Stimulated activated CD8-positive, alpha-beta memory T cell treated with anti-CD3 and anti-CD28 coated beads, Interleukin-7, amount 100 ng/mL, for 48 hours (primary cell): ENCODE data around the gene INAFM2.

ENCODE experiments used
- DNase-seq, 2 donors: peaks; one replicate each; pipeline ENCODE4 v3.0.0-alpha.2; 2020; ENCODE audit warnings: low read depth in 1 of 2; ENCODE audit errors: extremely low read depth in 1 of 2

Gene INAFM2

GRCh38 chr15:40323239-40323952 is at the start of gene INAFM2:
INAFM2 (plus strand) TSS chr15:40323692; CDS start chr15:40324056, 364 bp downstream.
- DNase-seq = peak; percentile 85 to 87

GRCh38 chr15:40274350-40275274 is 48.9 kb upstream of the INAFM2 start:
- DNase-seq = peak; percentile 66 to 72

DNA sequence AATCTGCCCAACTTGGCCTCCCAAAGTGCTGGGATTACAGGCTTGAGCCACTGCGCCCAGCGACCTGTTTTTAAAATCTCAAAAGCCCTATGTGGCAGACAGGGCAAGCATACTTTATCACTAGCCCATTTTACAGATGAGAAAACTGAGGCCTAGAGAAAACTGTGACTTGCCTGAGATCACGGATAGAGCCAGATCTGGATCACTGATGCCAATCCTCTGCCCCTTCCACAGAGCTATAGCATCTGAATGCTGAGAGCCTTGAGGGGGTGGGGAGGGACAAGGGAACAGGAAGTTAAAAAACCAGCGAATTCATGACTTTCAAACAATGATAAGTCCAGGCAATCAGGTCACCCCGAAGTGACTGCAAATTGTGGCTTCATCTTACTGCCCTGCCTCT is 48.0 kb upstream of the INAFM2 start:
- no peak for DNase-seq

DNA sequence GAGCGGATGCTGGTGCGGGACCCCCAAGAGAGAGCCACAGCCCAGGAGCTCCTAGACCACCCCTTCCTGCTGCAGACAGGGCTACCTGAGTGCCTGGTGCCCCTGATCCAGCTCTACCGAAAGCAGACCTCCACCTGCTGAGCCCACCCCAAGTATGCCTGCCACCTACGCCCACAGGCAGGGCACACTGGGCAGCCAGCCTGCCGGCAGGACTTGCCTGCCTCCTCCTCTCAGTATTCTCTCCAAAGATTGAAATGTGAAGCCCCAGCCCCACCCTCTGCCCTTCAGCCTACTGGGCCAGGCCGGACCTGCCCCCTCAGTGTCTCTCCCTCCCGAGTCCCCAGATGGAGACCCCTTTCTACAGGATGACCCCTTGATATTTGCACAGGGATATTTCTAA is 47.5 kb upstream of the INAFM2 start:
- no peak for DNase-seq

- DNase-seq = no peak
Observed at GRCh38 chr15:40276927-40277326, 46.6 kb upstream of the INAFM2 start.

GRCh38 chr15:40277471-40277870 is 46.0 kb upstream of the INAFM2 start:
- DNase-seq = no peak

DNA sequence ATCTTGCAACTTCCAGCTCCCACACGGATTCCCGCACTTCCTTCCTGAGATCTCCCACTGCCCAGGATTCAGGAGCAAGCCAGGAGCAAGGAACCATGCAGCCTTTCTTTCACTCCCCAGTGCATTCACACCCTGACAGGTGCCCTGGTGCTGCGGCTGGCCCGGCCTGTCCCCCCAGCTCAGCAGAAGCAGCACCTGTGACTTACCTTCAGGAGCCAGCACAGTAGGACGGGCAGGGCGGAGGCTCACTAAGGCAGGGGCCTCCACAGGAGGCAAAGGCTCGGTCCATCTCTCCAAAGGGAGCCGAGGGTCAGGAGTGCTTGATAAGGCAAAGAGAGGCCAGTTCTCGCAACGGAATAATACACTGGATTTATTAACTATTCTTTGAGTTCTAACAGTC is 45.5 kb upstream of the INAFM2 start:
- no peak for DNase-seq

DNA sequence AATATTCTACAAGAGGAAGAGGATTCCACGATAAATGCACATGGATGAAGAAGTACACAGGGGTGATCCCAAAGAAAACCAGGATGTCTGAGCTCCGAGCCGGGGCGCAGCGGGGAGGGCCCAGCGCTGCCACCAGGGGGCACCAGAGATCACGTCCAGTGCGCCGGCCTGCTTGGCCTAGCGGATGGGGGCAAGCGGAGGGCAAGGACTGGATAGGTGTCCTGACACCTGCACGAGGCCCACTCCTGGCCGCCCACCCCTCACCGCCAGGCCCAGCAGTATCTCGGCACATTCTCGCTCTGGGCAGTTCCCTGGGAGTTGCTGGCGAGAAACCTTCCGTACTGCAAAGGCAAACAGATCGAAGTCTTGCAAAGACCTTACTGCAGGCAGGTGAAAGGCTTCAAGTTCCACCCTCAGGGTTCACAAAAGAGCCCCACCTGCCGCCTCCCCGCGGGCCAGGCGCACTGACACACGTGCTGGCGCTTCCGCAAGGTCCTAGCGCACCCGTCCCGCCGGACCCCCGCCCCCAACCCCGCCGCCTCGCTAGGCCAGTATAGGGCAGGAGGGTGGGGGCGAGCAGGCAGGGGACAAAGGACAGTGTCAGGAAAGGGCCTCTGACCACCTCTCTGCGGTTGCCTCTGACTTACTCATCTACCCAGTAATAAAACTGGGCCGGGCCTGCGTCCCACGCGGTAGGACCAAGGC is 43.9 kb upstream of the INAFM2 start:
- DNase-seq = peak; percentile 34

DNA sequence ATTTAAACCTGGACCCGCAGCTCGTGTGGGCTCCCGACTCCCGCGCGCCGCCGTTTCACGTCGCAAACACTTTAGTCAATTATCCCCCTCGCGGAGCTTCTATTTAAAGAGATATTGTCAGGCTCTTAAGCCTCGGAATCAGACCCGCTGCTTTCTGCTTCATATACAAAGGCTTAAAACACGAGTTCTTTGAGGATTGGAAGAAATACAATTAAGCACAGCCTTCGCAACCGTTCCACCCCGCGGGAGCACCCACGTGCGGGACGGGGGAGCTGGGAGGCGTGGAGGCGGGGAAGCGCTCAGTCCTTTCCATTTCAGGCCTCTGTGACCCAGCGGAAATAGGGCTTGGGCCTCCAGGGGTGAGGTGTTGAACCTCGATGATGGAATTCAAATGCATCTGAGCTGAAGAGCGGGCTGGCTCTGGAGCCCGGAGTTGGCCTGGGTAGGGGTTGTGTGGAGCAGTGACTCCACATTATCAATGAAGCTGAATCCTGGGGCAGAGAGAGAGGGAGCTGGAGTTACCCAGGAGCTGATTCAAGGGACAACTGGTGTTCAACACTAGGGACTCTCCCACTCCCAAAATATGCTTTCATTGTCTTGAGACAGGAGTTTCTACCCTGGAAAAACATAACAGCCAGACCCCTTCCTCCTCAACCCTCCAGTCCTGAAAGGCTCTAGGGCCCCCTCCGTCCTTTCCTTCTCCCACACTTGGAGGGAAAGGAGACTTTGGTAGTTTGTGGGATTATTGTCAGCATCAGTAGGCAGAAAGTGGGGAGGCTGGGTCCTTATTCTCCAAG is 43.0 kb upstream of the INAFM2 start:
- no peak for DNase-seq

DNA sequence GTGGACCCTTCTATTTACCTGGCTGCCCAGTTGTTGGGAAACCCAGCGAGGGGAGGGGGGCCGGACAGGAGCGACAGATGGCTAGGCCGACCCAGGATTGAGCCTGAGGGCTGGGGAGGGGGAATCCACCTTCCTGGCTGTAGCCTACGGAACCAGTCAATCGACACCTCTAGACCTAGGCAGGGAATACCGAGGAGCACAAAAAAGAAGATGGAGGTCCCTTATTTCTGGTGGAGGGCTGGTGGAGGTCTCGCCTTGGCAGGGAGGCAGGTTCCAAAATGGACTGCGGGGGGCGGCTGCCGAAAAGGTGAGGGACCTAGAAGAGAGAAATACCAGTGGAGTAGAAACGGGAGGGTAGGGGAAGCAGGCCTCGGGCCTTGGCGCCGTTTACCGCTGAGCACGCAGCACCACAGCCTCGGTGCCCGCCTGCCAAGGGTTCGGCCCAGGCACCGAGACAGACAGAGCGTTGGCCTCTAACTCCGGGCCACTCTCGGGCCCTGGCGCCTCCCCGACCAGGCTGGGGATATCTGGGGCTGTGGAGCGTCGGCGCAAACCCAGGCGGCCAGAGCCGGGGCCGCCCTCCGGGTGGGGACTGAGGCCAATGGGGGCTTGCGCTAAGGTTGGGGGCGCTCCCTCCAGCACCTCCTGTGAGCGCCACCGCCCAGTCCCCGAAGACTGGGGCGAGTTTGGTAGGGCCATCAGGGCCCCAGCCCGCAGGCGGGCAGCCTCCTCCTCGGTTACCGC is 42.3 kb upstream of the INAFM2 start:
- DNase-seq = no peak

GRCh38 chr15:40281801-40282146 is 41.7 kb upstream of the INAFM2 start:
- no peak for DNase-seq

GRCh38 chr15:40282147-40282868 is 41.2 kb upstream of the INAFM2 start:
- DNase-seq = no peak

GRCh38 chr15:40282869-40283614 is 40.5 kb upstream of the INAFM2 start, which contains the start of gene ANKRD63:
ANKRD63 (minus strand) TSS chr15:40283064; CDS start chr15:40282586, 478 bp downstream.
- no peak for DNase-seq

- no peak for DNase-seq
Observed at GRCh38 chr15:40283615-40284300, 39.7 kb upstream of the INAFM2 start.

- DNase-seq = no peak
Observed at GRCh38 chr15:40285151-40285550, 38.3 kb upstream of the INAFM2 start.

DNA sequence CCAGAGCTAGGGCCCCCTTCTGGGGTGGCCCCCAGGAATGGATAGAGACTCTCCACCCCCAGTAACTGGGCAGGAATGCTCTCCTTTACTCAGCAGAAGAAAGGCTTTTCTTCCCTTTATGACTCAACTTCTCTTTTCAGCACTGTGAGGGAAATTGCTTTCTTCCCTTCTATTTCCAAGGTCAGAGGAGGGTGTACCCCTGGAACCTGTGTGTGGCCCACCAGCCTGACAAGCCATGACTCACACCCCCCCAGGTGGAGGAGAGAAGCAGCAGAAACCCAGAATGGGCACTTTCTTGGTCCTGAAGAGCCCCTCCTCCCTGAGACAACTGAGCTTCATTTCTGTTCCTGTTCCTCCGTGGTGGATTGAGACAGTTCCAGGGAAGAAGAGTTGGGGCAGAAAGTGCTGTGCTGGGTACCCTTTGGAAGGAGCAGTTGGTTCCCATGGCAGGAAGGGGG is 37.9 kb upstream of the INAFM2 start:
- DNase-seq = no peak

GRCh38 chr15:40286061-40286532 is 37.4 kb upstream of the INAFM2 start:
- no peak for DNase-seq

DNA sequence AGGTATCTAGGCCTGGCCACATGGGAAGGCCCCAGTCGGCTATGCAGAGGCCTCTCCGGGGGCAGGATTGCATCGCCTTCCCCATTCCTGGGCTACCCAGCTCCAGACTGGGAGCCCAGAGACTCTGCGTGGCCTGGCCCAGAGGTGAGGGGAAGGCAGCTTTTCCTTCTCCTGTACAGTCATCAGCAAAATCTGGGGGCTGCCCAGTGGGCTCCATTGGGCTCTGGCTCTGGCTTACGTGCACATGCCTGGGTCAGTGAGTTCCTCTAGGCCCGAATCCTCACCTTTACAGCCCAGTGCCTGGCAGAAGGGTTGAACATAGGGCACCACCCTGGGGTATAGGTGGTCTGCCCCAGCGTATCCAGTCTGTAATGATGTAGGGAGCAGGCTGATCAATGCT is 36.7 kb upstream of the INAFM2 start:
- DNase-seq = no peak
